BE2C (cell line): ENCODE measurements around the gene HCRTR1.

Experiments used
- DNase-seq: peaks from one replicate; pipeline ENCODE4 v3.0.0-alpha.2; 2020
- H3K27me3 ChIP-seq: fragments of 250-450 bp; sonication (Bioruptor Pico); 2 replicates; pipeline ENCODE4 v1.5.1; 2020; ENCODE audit warnings: mild to moderate bottlenecking
- H3K36me3 ChIP-seq: fragments of 250-450 bp; sonication (Bioruptor Pico); 2 replicates; pipeline ENCODE4 v1.5.1; 2020; ENCODE audit warnings: mild to moderate bottlenecking
- H3K4me1 ChIP-seq: fragments of 250-450 bp; sonication (Bioruptor Pico); 2 replicates; pipeline ENCODE4 v1.5.1; 2020
- H3K4me3 ChIP-seq: 2 replicates; pipeline ENCODE4 v1.5.1; 2011; ENCODE audit warnings: low read depth, low read length
- H3K9me3 ChIP-seq: fragments of 250-450 bp; sonication (Bioruptor Pico); 2 replicates; pipeline ENCODE4 v1.5.1; 2020
- CTCF ChIP-seq: IDR thresholded peaks from 2 replicates; pipeline ENCODE4 v1.5.1; 2012; ENCODE audit warnings: mild to moderate bottlenecking, low read depth, low read length

HCRTR1 gene

DNA sequence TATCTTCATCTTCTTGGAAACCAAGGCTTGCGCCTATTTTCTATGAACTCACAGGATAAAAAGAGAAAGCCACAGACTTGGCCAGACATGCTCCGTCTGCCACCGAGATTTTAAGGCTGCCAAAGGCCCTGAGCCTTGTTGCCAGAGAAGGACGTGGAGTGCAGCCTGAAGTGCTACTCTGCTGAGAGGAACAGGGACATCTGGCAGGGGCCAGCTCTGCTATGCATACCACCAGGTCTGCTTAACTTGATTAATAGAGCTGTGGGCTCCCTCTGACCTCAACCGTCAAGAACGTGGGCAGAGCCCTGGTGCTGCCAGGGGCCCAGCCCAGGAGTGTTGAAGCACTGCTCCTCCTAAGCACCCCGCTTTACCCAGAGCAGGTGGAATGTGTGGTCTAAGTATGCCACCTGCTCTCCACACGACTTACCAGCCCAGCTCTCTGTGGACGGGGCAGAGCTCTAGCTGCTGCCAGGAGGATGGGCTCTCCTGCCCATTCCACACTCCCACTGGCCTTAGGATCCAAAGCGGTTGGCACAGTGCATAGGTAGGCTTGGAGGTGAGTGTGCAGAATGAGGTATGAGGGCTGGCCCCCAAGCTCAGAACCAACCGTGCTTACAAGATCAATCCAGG is 10.6 kb downstream of the HCRTR1 start:
- H3K4me3 ChIP-seq: no peak overlapping the region
- DNase-seq: peak; percentile 79
- no peaks in the 10 kb centered on the region for H3K27me3 ChIP-seq
- H3K36me3 ChIP-seq: peaks cover 8% of the 10 kb centered on the region
- no peaks in the 10 kb centered on the region for H3K9me3 ChIP-seq
- no peak for TF ChIP-seq CTCF
- H3K4me1 ChIP-seq: peaks cover 31% of the 10 kb centered on the region

- Histone ChIP-seq H3K4me3 (no peak overlapping the region), H3K27me3 (no peaks in the 10 kb centered on the region), H3K9me3 (no peaks in the 10 kb centered on the region), H3K4me1 (peaks cover 31% of the 10 kb centered on the region), H3K36me3 (peaks cover 10% of the 10 kb centered on the region)
- TF ChIP-seq CTCF: no peak
- DNase-seq: peak; percentile 39
These were observed 11.6 kb downstream of the HCRTR1 start for GRCh38 chr1:31628931-31629556.

DNA sequence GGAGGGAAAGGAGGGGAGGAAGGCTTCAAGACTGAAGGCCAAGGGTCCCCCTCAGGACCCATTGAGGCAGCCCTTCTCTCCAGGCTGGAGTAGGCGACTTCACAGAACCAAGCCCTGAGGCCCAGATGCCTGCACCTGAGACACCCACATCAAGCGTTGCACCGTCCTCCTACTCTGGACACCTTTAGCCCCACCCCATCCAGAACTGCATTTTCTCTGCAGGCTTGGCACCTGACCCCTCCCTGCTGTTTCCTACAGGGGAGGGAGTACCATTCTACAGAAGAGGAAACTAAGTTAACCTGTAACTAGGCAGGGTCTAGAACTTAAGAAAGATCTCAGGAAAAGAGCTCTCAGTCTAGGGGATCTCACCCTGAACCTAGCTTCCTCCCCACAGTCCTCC is 15.2 kb downstream of the HCRTR1 start:
- no peaks in the 10 kb centered on the region for H3K27me3 ChIP-seq
- H3K9me3 ChIP-seq: no peaks in the 10 kb centered on the region
- TF ChIP-seq CTCF: no peak
- no peak for DNase-seq
- H3K4me1 ChIP-seq: peaks cover 29% of the 10 kb centered on the region
- no peak overlapping the region for H3K4me3 ChIP-seq
- H3K36me3 ChIP-seq: peaks cover 10% of the 10 kb centered on the region

DNA sequence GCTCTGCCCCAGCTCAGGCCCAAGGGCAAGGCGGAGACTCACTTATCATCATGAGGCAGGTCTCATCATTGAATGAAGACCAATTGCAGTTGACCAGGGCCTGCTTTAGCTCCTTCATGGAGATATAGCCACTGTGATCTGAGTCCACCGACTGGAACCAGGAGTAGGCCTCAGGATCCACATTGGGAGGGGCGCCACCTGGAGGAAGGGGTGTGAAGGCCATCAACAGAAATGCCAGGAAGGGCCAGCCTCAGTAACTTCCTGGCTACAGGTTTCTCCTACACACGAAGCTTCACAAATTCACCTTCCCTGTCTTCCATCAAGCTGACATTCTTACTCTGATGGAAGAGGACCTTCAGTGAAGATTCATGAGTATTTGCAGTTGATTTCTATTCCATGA is 15.6 kb downstream of the HCRTR1 start:
- DNase-seq: no peak
- H3K4me3 ChIP-seq: no peak overlapping the region
- peaks cover 10% of the 10 kb centered on the region for H3K36me3 ChIP-seq
- TF ChIP-seq CTCF: peak; percentile 44
- no peaks in the 10 kb centered on the region for H3K27me3 ChIP-seq
- peaks cover 28% of the 10 kb centered on the region for H3K4me1 ChIP-seq
- no peaks in the 10 kb centered on the region for H3K9me3 ChIP-seq

GRCh38 chr1:31637915-31638673 is 20.6 kb downstream of the HCRTR1 start:
- Histone ChIP-seq H3K9me3 (no peaks in the 10 kb centered on the region), H3K36me3 (peaks cover 2% of the 10 kb centered on the region; the same call in 1 of the 2 replicates), H3K4me3 (no peak overlapping the region), H3K4me1 (peaks cover 14% of the 10 kb centered on the region), H3K27me3 (no peaks in the 10 kb centered on the region)
- no peak for TF ChIP-seq CTCF
- no peak for DNase-seq

DNA sequence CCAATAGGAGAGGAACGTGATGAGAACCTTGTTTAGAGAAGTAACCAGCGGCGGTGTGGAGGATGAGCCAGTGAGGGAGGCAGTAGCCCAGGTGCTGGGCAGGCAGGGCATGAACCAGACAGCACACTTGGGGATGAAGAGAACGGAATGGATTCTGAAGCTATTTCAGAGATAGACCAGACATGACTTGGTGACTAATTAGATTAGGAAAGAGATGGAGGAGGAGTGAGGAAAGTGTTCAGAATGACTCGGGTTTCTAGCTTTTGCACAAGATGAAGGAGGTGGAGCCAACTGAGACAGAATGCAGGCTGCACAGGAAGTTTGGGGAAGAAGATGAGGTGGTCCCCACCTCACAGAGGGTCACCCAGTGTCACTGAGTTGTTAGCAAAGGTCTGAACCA is 22.1 kb downstream of the HCRTR1 start:
- no peak for DNase-seq
- no peak for TF ChIP-seq CTCF
- Histone ChIP-seq H3K9me3 (no peaks in the 10 kb centered on the region), H3K36me3 (no peaks in the 10 kb centered on the region), H3K4me3 (no peak overlapping the region), H3K27me3 (no peaks in the 10 kb centered on the region), H3K4me1 (peaks cover 12% of the 10 kb centered on the region)
